KBM-7 (cell line): ENCODE measurements around the gene PRKCE.

Experiments
- DNase-seq: peaks from one replicate; pipeline ENCODE4 v3.0.0-alpha.2; 2015
- in situ Hi-C: fragments of 300-500 bp; cut with MboI; formaldehyde crosslinking; loops from 2 replicates; pipeline ENCODE4 v1.14.3; 2020; ENCODE audit warnings: low sequenced_read_pairs, low pct_unique_long_range_greater_than_20kb, mixed read lengths

PRKCE gene

GRCh38 chr2:46001290-46001689 is 349.8 kb downstream of the PRKCE start:
- no peak for DNase-seq
- in situ Hi-C loops = loop anchor here (10.0 to 25.0 kb wide), 2 partner anchors 454 to 636 kb away; no protein-coding TSS in a partner anchor

- in situ Hi-C loops = loop anchor here (10.0 to 25.0 kb wide), 2 partner anchors 453 to 635 kb away; no protein-coding TSS in a partner anchor
- DNase-seq = no peak
These were observed 350.4 kb downstream of the PRKCE start for GRCh38 chr2:46001741-46002506.

- no peak for DNase-seq
- in situ Hi-C loops = loop anchor here (10.0 to 25.0 kb wide), 2 partner anchors 452 to 635 kb away; no protein-coding TSS in a partner anchor
These were observed 351.0 kb downstream of the PRKCE start for GRCh38 chr2:46002507-46002883.

GRCh38 chr2:46002947-46003346 is 351.5 kb downstream of the PRKCE start:
- in situ Hi-C loops = loop anchor here (10.0 to 25.0 kb wide), 2 partner anchors 452 to 634 kb away; no protein-coding TSS in a partner anchor
- no peak for DNase-seq

GRCh38 chr2:46003903-46004473 is 352.5 kb downstream of the PRKCE start:
- DNase-seq = no peak
- in situ Hi-C loops = loop anchor here (10.0 to 25.0 kb wide), 2 partner anchors 451 to 633 kb away; no protein-coding TSS in a partner anchor

- in situ Hi-C loops = loop anchor here (10.0 to 25.0 kb wide), 2 partner anchors 448 to 631 kb away; no protein-coding TSS in a partner anchor
- no peak for DNase-seq
These were observed 355.1 kb downstream of the PRKCE start for GRCh38 chr2:46006473-46007025.

GRCh38 chr2:46007412-46007811 is 355.9 kb downstream of the PRKCE start:
- DNase-seq = no peak
- in situ Hi-C loops = loop anchor here (10.0 to 25.0 kb wide), 2 partner anchors 447 to 630 kb away; no protein-coding TSS in a partner anchor

GRCh38 chr2:46008091-46008870 is 356.8 kb downstream of the PRKCE start:
- no peak for DNase-seq
- in situ Hi-C loops = loop anchor here (10.0 to 25.0 kb wide), 2 partner anchors 447 to 629 kb away; no protein-coding TSS in a partner anchor

- no peak for DNase-seq
- in situ Hi-C loops = loop anchor here (10.0 to 25.0 kb wide), 2 partner anchors 445 to 628 kb away; no protein-coding TSS in a partner anchor
These were observed 357.8 kb downstream of the PRKCE start for GRCh38 chr2:46009315-46009714.

- DNase-seq = no peak
- in situ Hi-C loops = loop anchor here (10.0 to 25.0 kb wide), 2 partner anchors 445 to 628 kb away; no protein-coding TSS in a partner anchor
These were observed 358.3 kb downstream of the PRKCE start for GRCh38 chr2:46009772-46010171.

- DNase-seq = no peak
- in situ Hi-C loops = loop anchor here (25.0 kb wide), 1 partner anchor 627 kb away; no protein-coding TSS in a partner anchor
These were observed 358.9 kb downstream of the PRKCE start for GRCh38 chr2:46010223-46010924.

GRCh38 chr2:46010925-46011490 is 359.5 kb downstream of the PRKCE start:
- in situ Hi-C loops = loop anchor here (25.0 kb wide), 1 partner anchor 626 kb away; no protein-coding TSS in a partner anchor
- peak; percentile 46 for DNase-seq

- in situ Hi-C loops = loop anchor here (25.0 kb wide), 1 partner anchor 625 kb away; no protein-coding TSS in a partner anchor
- no peak for DNase-seq
These were observed 361.3 kb downstream of the PRKCE start for GRCh38 chr2:46012618-46013240.

GRCh38 chr2:46013726-46014125 is 362.3 kb downstream of the PRKCE start:
- DNase-seq = no peak
- in situ Hi-C loops = loop anchor here (25.0 kb wide), 1 partner anchor 624 kb away; no protein-coding TSS in a partner anchor

GRCh38 chr2:46014911-46015654 is 363.6 kb downstream of the PRKCE start:
- in situ Hi-C loops = loop anchor here (25.0 kb wide), 1 partner anchor 622 kb away; no protein-coding TSS in a partner anchor
- DNase-seq = no peak

- in situ Hi-C loops = loop anchor here (25.0 kb wide), 1 partner anchor 622 kb away; no protein-coding TSS in a partner anchor
- DNase-seq = no peak
These were observed 364.2 kb downstream of the PRKCE start for GRCh38 chr2:46015671-46016070.
